PC-3 (cell line): ENCODE data around the gene SETD1A. TPM values are rescaled to one million over a fixed set of nuclear protein-coding genes. Genes with fewer than 3 reads are reported as not detected.

Experiments
- ATAC-seq: fragments of 200-7000 bp; cut with Tn5 transposase; 2 replicates; pipeline ENCODE4 v1.9.1; 2020; ENCODE audit warnings: mild to moderate bottlenecking, moderate library complexity
- BruUV-seq: library from RNA; stranded (reverse); fragments of 400-500 nt; replicated peaks from 2 replicates; lab custom pipeline; 2021; lab: Mats Ljungman, UMichigan
- CTCF ChIA-PET: fragments of 300-600 bp; sonication (Branson Sonifier 250); formaldehyde crosslinking; loops from one replicate; lab custom pipeline; 2022; ENCODE audit warnings: antibody characterized with exemption; lab: Charles Lee
- POLR2A ChIA-PET: fragments of 300-600 bp; sonication (Branson Sonifier 250); formaldehyde crosslinking; loops from one replicate; lab custom pipeline; 2022; ENCODE audit warnings: antibody characterized with exemption; ENCODE audit not compliant: unreplicated experiment; lab: Charles Lee
- DNase-seq: peaks from one replicate; pipeline ENCODE4 v3.0.0-alpha.2; 2015
- H2AFZ ChIP-seq: fragments of 300-600 bp; sonication (generic); 2 replicates; pipeline ENCODE4 v1.6.0; 2016; ENCODE audit warnings: antibody characterized with exemption, low read length
- H3F3A ChIP-seq: fragments of 300-600 bp; sonication (generic); one replicate; pipeline ENCODE4 v1.6.0; 2017; ENCODE audit warnings: antibody characterized with exemption, low read length, control low read depth, mild to moderate bottlenecking; ENCODE audit not compliant: unreplicated experiment
- H3K27ac ChIP-seq: fragments of 300-600 bp; sonication (generic); 2 replicates; pipeline ENCODE4 v1.5.1; 2016; ENCODE audit warnings: mild to moderate bottlenecking, low read length
- H3K27me3 ChIP-seq: fragments of 300-600 bp; sonication (generic); 2 replicates; pipeline ENCODE4 v1.6.1; 2016; ENCODE audit warnings: low read length, mixed read lengths
- H3K36me3 ChIP-seq: fragments of 300-600 bp; sonication (generic); 2 replicates; pipeline ENCODE4 v1.6.1; 2016; ENCODE audit warnings: low read depth, mixed run types, low read length, mixed read lengths
- H3K4me1 ChIP-seq: fragments of 300-600 bp; sonication (generic); 2 replicates; pipeline ENCODE4 v1.5.1; 2016; ENCODE audit warnings: low read length; ENCODE audit not compliant: insufficient read depth
- H3K4me2 ChIP-seq: fragments of 300-600 bp; sonication (generic); 2 replicates; pipeline ENCODE4 v1.6.0; 2016; ENCODE audit warnings: low read length
- H3K4me3 ChIP-seq: fragments of 300-600 bp; sonication (generic); 2 replicates; pipeline ENCODE4 v1.5.1; 2016; ENCODE audit warnings: mild to moderate bottlenecking, low read length, mixed read lengths
- H3K79me2 ChIP-seq: fragments of 300-600 bp; sonication (generic); 2 replicates; pipeline ENCODE4 v1.6.1; 2017; ENCODE audit warnings: low read length, mixed read lengths
- H3K9ac ChIP-seq: fragments of 300-600 bp; sonication (generic); 2 replicates; pipeline ENCODE4 v1.6.0; 2016; ENCODE audit warnings: mild to moderate bottlenecking, low read length
- H3K9me2 ChIP-seq: fragments of 300-600 bp; sonication (generic); replicated peaks from 2 replicates; pipeline ENCODE4 v1.6.1; 2016; ENCODE audit warnings: mixed run types, low read length, mixed read lengths
- H3K9me3 ChIP-seq: fragments of 300-600 bp; sonication (generic); 2 replicates; pipeline ENCODE4 v1.6.1; 2016; ENCODE audit warnings: low read length, mixed read lengths
- H4K20me1 ChIP-seq: fragments of 300-600 bp; sonication (generic); 2 replicates; pipeline ENCODE4 v1.6.1; 2016; ENCODE audit warnings: low read length, mixed read lengths
- EZH2 ChIP-seq: fragments of 300-600 bp; sonication (generic); IDR thresholded peaks from one replicate; pipeline ENCODE4 v1.6.1; 2017; ENCODE audit warnings: antibody characterized with exemption, mild to moderate bottlenecking, low read length; ENCODE audit not compliant: unreplicated experiment
- EZH2phosphoT487 ChIP-seq: fragments of 300-600 bp; sonication (generic); IDR thresholded peaks from 2 replicates; pipeline ENCODE4 v1.6.1; 2018; ENCODE audit warnings: mild to moderate bottlenecking, antibody characterized with exemption, low read length, borderline replicate concordance
- intact Hi-C: fragments of 100-400 bp; cut with micrococcal nuclease; formaldehyde crosslinking; loops from 2 replicates; pipeline ENCODE4 v1.9.0; 2023
- total RNA-seq: library from RNA; depleted of rRNA; stranded (reverse); fragments of >200 nt; gene quantifications from 2 replicates; pipeline ENCODE4 v1.2.3, GENCODE V29; 2014
- TF ChIP-seq, protein P1 (sequence below): fragments of 300-600 bp; sonication (generic); conservative IDR thresholded peaks from 2 replicates; pipeline ENCODE4 v1.5.1; 2017; ENCODE audit warnings: antibody characterized with exemption, low read depth, mild to moderate bottlenecking, low read length

Gene SETD1A
- total RNA-seq, 1 experiment from 2014 or later: 7.9 TPM

DNA sequence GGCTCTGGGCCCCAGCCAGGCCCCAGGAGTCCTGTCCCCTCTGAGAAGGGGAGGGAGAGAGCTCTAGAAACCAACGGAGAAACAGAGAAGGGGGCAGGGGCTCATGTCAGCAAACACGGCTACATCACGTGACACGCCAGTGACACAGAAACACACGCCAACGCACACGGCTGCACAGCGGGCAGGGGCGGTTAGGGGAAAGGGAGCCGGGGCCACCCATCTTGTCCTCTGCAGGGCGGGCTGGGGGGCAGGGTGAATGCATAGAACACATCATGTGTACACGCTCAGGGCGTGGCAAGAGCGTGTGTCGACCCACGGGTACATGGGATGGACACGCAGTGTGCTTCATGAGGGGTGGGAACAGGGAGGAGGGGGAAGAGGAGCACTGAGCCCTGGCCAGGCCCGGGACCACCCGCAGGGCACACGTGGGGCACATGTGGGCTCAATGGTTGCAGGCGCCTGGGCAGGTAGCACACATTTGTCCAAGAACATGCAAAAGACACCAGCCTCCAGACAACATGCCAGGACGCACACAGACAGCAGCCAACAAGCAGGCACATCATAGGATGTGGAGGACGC, 32.0 kb downstream of the SETD1A start:
- Histone ChIP-seq H3K4me3 (no peak overlapping the region), H3K27me3 (no peaks in the 10 kb centered on the region), H3K79me2 (no peaks in the 10 kb centered on the region), H3K9me2 (no peaks in the 10 kb centered on the region), H2AFZ (no peak overlapping the region), H3K27ac (no peak overlapping the region), H3K4me1 (peaks cover 7% of the 10 kb centered on the region; the same call in 1 of the 2 replicates), H3K36me3 (no peaks in the 10 kb centered on the region), H3K9ac (no peak overlapping the region), H3K9me3 (no peaks in the 10 kb centered on the region), H3K4me2 (no peak overlapping the region), H4K20me1 (no peaks in the 10 kb centered on the region), H3F3A (no peaks in the 10 kb centered on the region)
- DNase-seq (no peak), ATAC-seq (no peak)
- TF ChIP-seq EZH2phosphoT487: no peak
- TF ChIP-seq, protein P1, sequence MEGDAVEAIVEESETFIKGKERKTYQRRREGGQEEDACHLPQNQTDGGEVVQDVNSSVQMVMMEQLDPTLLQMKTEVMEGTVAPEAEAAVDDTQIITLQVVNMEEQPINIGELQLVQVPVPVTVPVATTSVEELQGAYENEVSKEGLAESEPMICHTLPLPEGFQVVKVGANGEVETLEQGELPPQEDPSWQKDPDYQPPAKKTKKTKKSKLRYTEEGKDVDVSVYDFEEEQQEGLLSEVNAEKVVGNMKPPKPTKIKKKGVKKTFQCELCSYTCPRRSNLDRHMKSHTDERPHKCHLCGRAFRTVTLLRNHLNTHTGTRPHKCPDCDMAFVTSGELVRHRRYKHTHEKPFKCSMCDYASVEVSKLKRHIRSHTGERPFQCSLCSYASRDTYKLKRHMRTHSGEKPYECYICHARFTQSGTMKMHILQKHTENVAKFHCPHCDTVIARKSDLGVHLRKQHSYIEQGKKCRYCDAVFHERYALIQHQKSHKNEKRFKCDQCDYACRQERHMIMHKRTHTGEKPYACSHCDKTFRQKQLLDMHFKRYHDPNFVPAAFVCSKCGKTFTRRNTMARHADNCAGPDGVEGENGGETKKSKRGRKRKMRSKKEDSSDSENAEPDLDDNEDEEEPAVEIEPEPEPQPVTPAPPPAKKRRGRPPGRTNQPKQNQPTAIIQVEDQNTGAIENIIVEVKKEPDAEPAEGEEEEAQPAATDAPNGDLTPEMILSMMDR: no peak
- no peak for TF ChIP-seq EZH2
- POLR2A ChIA-PET: no interaction called here
- CTCF ChIA-PET: no interaction called here
- BruUV-seq: no TSS peak
- intact Hi-C loops: no loop called here

DNA sequence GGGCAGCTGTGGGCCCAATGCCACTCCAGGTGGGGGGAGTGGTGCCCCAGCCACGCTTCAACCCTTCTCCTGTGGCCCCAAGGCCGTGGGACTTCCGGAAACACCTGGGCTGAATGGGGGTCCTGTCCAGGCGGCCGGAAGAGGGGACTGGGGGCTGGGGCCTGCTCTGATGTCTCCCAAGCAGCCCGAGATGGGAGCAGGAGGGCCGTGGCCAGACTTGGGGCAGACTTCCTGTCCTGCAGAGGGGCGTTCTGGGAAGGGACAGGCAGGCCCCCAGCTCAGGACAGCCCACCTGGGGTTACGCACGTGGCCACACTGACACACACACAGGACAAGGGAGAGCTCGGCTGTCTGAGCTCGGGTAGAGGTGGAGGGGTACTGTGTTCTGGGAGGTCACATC, 32.6 kb downstream of the SETD1A start:
- H2AFZ ChIP-seq: no peak overlapping the region
- ChIA-PET POLR2A (no interaction called here), CTCF (no interaction called here)
- H3K9ac ChIP-seq: no peak overlapping the region
- H3K4me1 ChIP-seq: peaks cover 6% of the 10 kb centered on the region; the same call in 1 of the 2 replicates
- ATAC-seq (no peak), DNase-seq (no peak)
- H3F3A ChIP-seq: no peaks in the 10 kb centered on the region
- intact Hi-C loops: no loop called here
- no peak overlapping the region for H3K4me2 ChIP-seq
- no TSS peak for BruUV-seq
- no peaks in the 10 kb centered on the region for H3K9me2 ChIP-seq
- no peaks in the 10 kb centered on the region for H3K79me2 ChIP-seq
- no peaks in the 10 kb centered on the region for H3K9me3 ChIP-seq
- no peaks in the 10 kb centered on the region for H3K27me3 ChIP-seq
- H3K27ac ChIP-seq: no peak overlapping the region
- H3K4me3 ChIP-seq: no peak overlapping the region
- TF ChIP-seq, protein P1: no peak
- no peak for TF ChIP-seq EZH2
- TF ChIP-seq EZH2phosphoT487: no peak
- no peaks in the 10 kb centered on the region for H4K20me1 ChIP-seq
- no peaks in the 10 kb centered on the region for H3K36me3 ChIP-seq

DNA sequence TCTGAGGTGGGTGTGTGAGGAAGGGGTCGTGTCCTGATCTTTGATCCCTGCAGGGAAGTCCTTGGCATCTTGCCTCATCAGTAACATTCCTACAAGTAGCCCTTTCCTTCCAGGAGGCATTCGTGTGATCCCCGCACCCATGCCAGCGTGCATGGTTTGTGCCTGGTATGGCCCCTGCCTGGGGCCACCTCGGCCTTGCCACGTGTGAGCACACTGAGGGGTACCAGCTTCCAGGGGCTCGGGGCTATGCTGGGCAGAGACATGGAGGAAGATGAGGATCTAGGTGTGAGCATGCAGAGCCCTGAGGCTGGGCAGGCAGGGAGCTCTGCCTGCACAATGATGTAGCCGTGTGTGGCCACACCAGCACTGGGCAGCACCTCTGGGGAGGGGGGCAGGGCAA, 33.5 kb downstream of the SETD1A start:
- no peak for ATAC-seq
- intact Hi-C loops: no loop called here
- DNase-seq: no peak
- Histone ChIP-seq H3K4me2 (no peak overlapping the region), H3K9ac (no peak overlapping the region), H3K79me2 (no peaks in the 10 kb centered on the region), H2AFZ (no peak overlapping the region), H3K27me3 (no peaks in the 10 kb centered on the region), H3K36me3 (no peaks in the 10 kb centered on the region), H3K9me3 (no peaks in the 10 kb centered on the region), H3K4me3 (no peak overlapping the region), H3K4me1 (no peaks in the 10 kb centered on the region; the same call in 1 of the 2 replicates), H3K9me2 (no peaks in the 10 kb centered on the region), H3K27ac (no peak overlapping the region), H4K20me1 (no peaks in the 10 kb centered on the region), H3F3A (no peaks in the 10 kb centered on the region)
- TF ChIP-seq, protein P1: no peak
- TF ChIP-seq EZH2 (no peak), EZH2phosphoT487 (no peak)
- BruUV-seq: no TSS peak
- ChIA-PET POLR2A (no interaction called here), CTCF (no interaction called here)
